RCC 7860 (cell line): ENCODE results near the gene ZBED4.
A peak's percentile ranks its signal among the peaks of the same experiment; 100 is the strongest.

Source experiments
- DNase-seq: peaks from one replicate; pipeline ENCODE4 v3.0.0-alpha.2; 2015; ENCODE audit warnings: low spot score
- FAIRE-seq: peaks from 2 replicates; lab custom pipeline; 2012; peaks lifted over from hg19 to GRCh38; lab: Jason Lieb, UNC

Gene ZBED4

GRCh38 chr22:49933236-49934159, 79.9 kb downstream of the ZBED4 start:
- no peak for DNase-seq
- no peak for FAIRE-seq

GRCh38 chr22:49934160-49934890, 80.7 kb downstream of the ZBED4 start:
- FAIRE-seq (peak; percentile 46), DNase-seq (peak; percentile 79)

GRCh38 chr22:49934891-49935557, 81.4 kb downstream of the ZBED4 start:
- FAIRE-seq: no peak
- peak; percentile 4 for DNase-seq

GRCh38 chr22:49935561-49935960, 81.9 kb downstream of the ZBED4 start:
- no peak for FAIRE-seq
- DNase-seq: no peak

DNA sequence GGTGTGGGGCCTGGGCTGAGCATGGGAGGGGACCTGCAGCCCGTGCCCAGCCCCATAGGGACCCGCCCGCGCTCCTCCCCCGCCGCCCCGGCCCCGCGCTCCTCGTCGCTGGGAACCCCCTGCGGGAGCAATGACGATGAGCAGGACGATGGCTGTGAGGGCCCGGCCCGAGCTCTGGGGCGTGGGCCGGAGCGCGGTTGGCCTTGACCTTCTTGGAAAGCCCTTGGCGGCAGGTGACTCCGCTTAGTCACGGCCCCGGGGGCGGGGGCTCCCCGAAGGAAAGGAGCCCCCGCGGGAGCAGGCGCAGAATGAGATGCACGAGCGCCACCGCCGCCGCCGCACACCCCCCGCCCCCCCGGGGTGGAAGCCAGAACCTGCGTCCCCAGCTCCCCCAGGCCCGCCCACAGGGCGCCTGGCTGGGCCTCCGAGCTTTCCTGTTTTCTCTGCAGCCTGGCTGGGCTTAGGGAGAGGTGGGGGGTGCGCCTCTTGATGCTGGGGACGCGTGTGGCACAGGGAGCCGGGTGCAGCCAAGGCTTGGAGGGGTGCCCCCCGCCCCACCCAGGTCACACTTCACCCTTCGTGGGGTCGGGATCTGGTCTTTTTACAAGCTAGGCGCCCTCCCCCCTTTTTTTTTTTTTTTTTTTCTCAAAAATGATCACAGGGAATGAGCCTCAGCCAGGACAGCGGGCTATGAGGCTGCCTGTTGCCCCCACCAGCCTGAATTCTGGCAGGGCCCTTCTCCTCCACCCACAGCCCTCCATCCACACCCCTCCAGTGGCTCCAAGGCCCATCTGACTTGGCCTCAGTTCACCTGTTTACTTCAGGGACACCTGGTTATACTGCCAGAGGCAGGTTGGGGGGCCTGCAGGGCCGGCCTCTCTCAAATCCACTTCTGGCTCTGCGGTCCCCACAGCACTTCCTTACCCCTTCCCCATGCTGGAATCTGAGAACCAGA, 82.7 kb downstream of the ZBED4 start:
- DNase-seq (peak; percentile 80), FAIRE-seq (no peak)

DNA sequence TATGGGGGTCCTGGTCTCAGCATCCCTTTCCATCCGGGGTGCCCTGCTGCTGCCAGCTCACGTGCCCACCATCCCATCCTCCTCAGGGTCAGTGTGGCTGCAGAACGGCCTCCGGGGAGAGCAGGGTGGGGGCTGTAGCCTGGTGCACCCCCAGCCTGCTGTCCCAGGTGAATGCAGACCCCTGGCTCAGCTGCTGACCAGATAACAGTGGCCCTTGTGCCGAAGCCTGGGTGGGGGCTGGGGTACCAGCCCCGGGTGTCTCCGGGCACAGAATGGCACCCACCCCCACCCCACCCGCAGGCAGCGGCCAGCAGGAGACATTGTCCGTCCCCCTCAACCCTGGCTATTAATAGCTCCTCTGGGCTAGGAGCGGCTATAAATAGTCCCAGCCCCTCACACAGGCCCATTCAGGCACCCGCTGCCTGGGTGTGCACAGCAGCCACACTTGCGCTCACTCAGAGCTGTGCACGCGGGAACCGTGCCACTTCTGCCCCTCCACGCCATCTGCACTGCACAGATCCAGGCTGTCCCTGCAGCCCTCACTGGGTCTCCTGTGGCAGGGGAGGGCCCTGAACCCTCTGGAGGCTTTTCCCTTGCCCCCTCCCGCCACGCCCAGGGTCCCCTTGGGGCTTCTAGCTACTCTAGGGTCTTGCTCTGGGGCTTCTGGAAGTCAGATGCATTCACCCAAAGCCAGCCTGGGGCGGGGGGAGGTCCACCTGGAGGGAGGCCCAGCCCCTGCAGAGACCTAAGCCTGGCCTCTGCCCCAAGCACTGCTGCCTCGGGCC, 83.5 kb downstream of the ZBED4 start:
- FAIRE-seq: no peak
- no peak for DNase-seq

- no peak for DNase-seq
Observed at GRCh38 chr22:49937758-49938564, 84.3 kb downstream of the ZBED4 start.

GRCh38 chr22:49938565-49939136, 85.0 kb downstream of the ZBED4 start:
- DNase-seq: no peak
- FAIRE-seq: no peak

More at GRCh38 chr22:49937758-49938564, 84.3 kb downstream of the ZBED4 start:
- FAIRE-seq: no peak
